CD8-positive, alpha-beta memory T cell (primary cell): Measurements from ENCODE around the gene AMPD2. TPM values are rescaled to one million over a fixed set of nuclear protein-coding genes. Genes with fewer than 3 reads are reported as not detected.
A peak's percentile ranks its signal among the peaks of the same experiment; 100 is the strongest.

Experiments used
- CTCF ChIA-PET: fragments of 350-600 bp; sonication (Branson Sonifier 250); formaldehyde crosslinking; loops from one replicate; lab custom pipeline; 2021; ENCODE audit warnings: antibody characterized with exemption; lab: Charles Lee
- POLR2A ChIA-PET: fragments of 350-600 bp; sonication (Branson Sonifier 250); formaldehyde crosslinking; loops from one replicate; lab custom pipeline; 2021; ENCODE audit warnings: antibody characterized with exemption; lab: Charles Lee
- DNase-seq, 5 donors: peaks; one replicate each; pipeline versions ENCODE4 v3.0.0 to v3.0.0-alpha.2; 2020 to 2022; ENCODE audit warnings: mixed read lengths in 1 of 5
- H3K27ac ChIP-seq: one replicate; pipeline ENCODE4 v1.7.0; 2013; ENCODE audit warnings: low read depth, mild to moderate bottlenecking, low read length, moderate library complexity
- H3K27me3 ChIP-seq: 2 replicates; pipeline ENCODE4 v1.7.0; 2013; ENCODE audit warnings: low read length, mild to moderate bottlenecking; ENCODE audit not compliant: insufficient read depth, poor library complexity, severe bottlenecking
- H3K36me3 ChIP-seq: 2 replicates; pipeline ENCODE4 v1.7.0; 2013; ENCODE audit warnings: mild to moderate bottlenecking, low read length, moderate library complexity; ENCODE audit not compliant: insufficient read depth
- H3K4me1 ChIP-seq: 2 replicates; pipeline ENCODE4 v1.7.0; 2013; ENCODE audit warnings: mild to moderate bottlenecking, low read length, moderate library complexity; ENCODE audit not compliant: insufficient read depth
- H3K4me3 ChIP-seq: 2 replicates; pipeline ENCODE4 v1.7.0; 2013; ENCODE audit warnings: mild to moderate bottlenecking, low read length
- H3K9me3 ChIP-seq: 2 replicates; pipeline ENCODE4 v1.7.0; 2013; ENCODE audit warnings: mild to moderate bottlenecking, low read length
- H3K27ac Mint-ChIP-seq, 8 donors: one replicate each; pipeline ENCODE4 v1.8.0; 2020 to 2021; ENCODE audit warnings: mixed read lengths in 8 of 8, mild to moderate bottlenecking in 6 of 8, inconsistent platforms in 3 of 8, moderate library complexity in 3 of 8
- H3K27me3 Mint-ChIP-seq, 2 donors: one replicate each; pipeline ENCODE4 v1.8.0; 2020 to 2021; ENCODE audit warnings: mixed read lengths in 2 of 2, mild to moderate bottlenecking in 1 of 2, moderate library complexity in 1 of 2
- H3K36me3 Mint-ChIP-seq, 3 donors: one replicate each; pipeline ENCODE4 v1.8.0; 2020 to 2021; ENCODE audit warnings: mixed read lengths in 3 of 3, inconsistent platforms in 1 of 3, mild to moderate bottlenecking in 1 of 3
- H3K4me1 Mint-ChIP-seq, 3 donors: one replicate each; pipeline ENCODE4 v1.8.0; 2020 to 2021; ENCODE audit warnings: mixed read lengths in 3 of 3, inconsistent platforms in 1 of 3, mild to moderate bottlenecking in 1 of 3
- H3K4me3 Mint-ChIP-seq, 7 donors: one replicate each; pipeline ENCODE4 v1.8.0; 2020 to 2021; ENCODE audit warnings: mixed read lengths in 7 of 7, mild to moderate bottlenecking in 6 of 7, moderate library complexity in 4 of 7, inconsistent platforms in 2 of 7
- H3K9me3 Mint-ChIP-seq, 5 donors: one replicate each; pipeline ENCODE4 v1.8.0; 2020 to 2022; ENCODE audit warnings: mixed read lengths in 5 of 5, mild to moderate bottlenecking in 3 of 5, moderate library complexity in 2 of 5, inconsistent platforms in 1 of 5
- polyA plus RNA-seq: library from polyadenylated mRNA; unstranded; fragments of 300-500 nt; fragmentation: Illumina TruSeq; gene quantifications from one replicate; pipeline ENCODE4 v1.2.3, GENCODE V29; 2021
- total RNA-seq, 2 experiments: library from RNA; stranded (reverse); gene quantifications; one replicate each; pipeline ENCODE4 v1.2.3, GENCODE V29; 2021

The AMPD2 gene
- total and polyA plus RNA-seq, 3 experiments from 2014 or later, result 36.0 to 91.1 (median 69.1) TPM

DNA sequence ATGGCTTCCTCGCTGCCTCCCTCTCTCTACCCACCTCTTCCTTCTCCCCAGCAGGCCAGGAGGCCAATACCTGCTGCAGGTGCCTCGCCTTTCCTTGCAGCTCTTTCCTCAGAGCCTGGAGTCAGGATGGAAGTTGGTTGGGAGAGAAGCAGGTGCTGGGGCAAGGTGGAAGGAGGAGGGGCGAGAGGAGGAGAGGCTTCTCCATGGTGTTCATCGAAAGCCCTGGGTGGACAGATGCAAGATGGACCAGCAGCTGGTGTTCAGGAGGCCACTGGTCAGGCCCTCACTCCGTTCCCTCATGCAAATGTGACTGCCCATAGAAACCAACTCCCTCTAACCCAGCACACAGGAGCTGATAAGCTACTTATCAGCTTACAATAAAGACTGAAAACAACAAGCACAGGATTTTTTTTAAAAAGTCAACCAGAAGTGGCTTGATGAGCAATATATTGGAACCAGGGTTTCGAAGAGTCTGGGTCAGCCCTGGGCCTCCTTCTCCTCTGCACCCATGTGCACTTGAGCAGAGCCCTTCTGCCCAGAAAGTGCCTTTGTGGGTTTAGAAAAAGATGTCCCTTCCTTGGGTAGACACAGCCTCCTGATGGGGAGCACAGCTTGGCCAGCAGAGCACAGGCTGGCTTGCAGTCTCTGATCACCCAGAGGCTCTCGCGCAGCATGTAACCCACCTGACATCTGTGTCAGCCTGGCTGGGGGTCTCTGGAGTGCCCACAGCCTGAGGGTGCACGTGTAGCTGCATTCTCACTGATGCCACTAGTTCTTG is 19.6 kb downstream of the AMPD2 start:
- Mint-ChIP-seq H3K36me3 (no peaks in the 10 kb centered on the region), H3K4me1 (peaks cover 10 to 19% (median 15%) of the 10 kb centered on the region in 3 donors), H3K9me3 (no peaks in the 10 kb centered on the region), H3K27ac (no peak overlapping the region), H3K27me3 (peaks cover 3 to 6% of the 10 kb centered on the region in 2 donors), H3K4me3 (no peak overlapping the region)
- peaks cover 13% of the 10 kb centered on the region for H3K4me1 ChIP-seq
- CTCF ChIA-PET, result interaction anchor here (0.6 to 7.6 kb wide), 38 partner anchors 8 to 699 kb away, joined by 3 to 117 read pairs (median 5); partner anchors contain the start of genes AHCYL1, AMIGO1, AMPD2 and GNAI3
- no peaks in the 10 kb centered on the region for H3K27me3 ChIP-seq
- H3K4me3 ChIP-seq, result no peak overlapping the region
- POLR2A ChIA-PET, result interaction anchor here (0.8 to 1.8 kb wide), 3 partner anchors 19 to 91 kb away, joined by 4 to 6 read pairs (median 4); partner anchors contain the start of gene GNAI3
- no peak overlapping the region for H3K27ac ChIP-seq
- DNase-seq, result no peak
- H3K9me3 ChIP-seq, result no peaks in the 10 kb centered on the region
- H3K36me3 ChIP-seq, result no peaks in the 10 kb centered on the region

DNA sequence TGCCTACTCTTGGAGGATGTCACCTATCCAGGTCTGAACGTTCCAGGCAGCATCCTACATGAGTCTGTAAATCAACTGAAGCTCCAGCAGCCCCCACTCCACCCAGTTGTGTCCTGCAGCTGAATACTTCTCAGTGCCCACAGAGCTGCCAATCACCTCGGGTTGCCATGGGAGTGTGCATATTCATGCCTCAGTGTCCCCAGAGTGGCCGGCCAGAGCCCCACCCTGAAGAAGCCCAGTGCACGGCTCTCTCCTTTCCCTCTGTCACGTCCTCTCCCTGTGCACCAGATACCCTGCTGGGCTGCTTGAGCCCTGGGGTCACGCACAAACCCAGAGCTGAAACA is 20.2 kb downstream of the AMPD2 start:
- H3K27me3 ChIP-seq, result no peaks in the 10 kb centered on the region
- no peak overlapping the region for H3K4me3 ChIP-seq
- Mint-ChIP-seq H3K9me3 (no peaks in the 10 kb centered on the region), H3K4me1 (peaks cover 6 to 13% (median 9%) of the 10 kb centered on the region in 3 donors), H3K27me3 (peaks cover 3 to 6% of the 10 kb centered on the region in 2 donors), H3K4me3 (no peak overlapping the region), H3K27ac (peak overlapping the region in 1 of 8 donors; percentile 42), H3K36me3 (no peaks in the 10 kb centered on the region)
- H3K9me3 ChIP-seq, result no peaks in the 10 kb centered on the region
- H3K36me3 ChIP-seq, result no peaks in the 10 kb centered on the region
- POLR2A ChIA-PET, result interaction anchor here (0.8 to 1.8 kb wide), 5 partner anchors 20 to 134 kb away, joined by 3 to 6 read pairs (median 4); partner anchors contain the start of gene GNAI3
- H3K4me1 ChIP-seq, result peaks cover 8% of the 10 kb centered on the region
- peak in 1 of 5 donors; percentile 39 for DNase-seq
- H3K27ac ChIP-seq, result no peak overlapping the region
- CTCF ChIA-PET, result interaction anchor here (0.6 to 7.6 kb wide), 40 partner anchors 9 to 466 kb away, joined by 3 to 117 read pairs (median 5); partner anchors contain the start of genes AHCYL1, AMIGO1, AMPD2 and GNAI3

DNA sequence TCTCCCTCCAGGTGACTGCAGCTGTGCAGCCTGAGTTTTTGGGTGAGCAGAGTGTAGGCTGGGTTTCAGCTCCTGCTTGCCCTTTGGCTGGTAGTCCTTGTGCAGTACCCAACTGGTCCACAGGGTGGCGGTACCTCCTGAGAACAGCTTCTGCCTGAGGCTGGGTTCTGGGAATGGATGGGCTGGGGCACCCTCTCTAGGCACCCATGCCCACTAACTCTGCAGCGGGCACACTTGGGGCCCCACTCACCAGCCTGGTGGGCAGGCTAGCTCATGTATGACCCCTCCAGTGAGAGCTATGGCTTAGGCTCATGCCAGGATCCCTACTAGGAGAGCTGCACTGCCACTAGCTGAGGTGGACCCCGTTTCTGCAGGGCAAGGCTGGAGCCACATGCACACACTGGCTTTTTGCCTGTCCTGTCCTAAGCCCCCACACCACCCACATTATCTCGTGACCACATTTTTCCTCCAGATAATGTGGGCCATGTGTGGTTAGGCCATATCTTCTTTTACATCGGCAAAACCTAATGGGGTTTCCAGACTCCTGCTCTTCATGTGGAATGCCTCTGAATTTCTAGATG is 20.7 kb downstream of the AMPD2 start:
- Histone ChIP-seq H3K27me3 (no peaks in the 10 kb centered on the region), H3K36me3 (no peaks in the 10 kb centered on the region), H3K4me1 (peaks cover 4% of the 10 kb centered on the region), H3K9me3 (no peaks in the 10 kb centered on the region), H3K4me3 (no peak overlapping the region), H3K27ac (no peak overlapping the region)
- DNase-seq, result peak; percentile 70 to 89 (median 82)
- Mint-ChIP-seq H3K4me1 (peaks cover 4 to 12% (median 7%) of the 10 kb centered on the region in 3 donors), H3K9me3 (no peaks in the 10 kb centered on the region), H3K27ac (peak overlapping the region in 2 of 8 donors; percentile 3 to 42), H3K36me3 (no peaks in the 10 kb centered on the region), H3K27me3 (peaks cover 3 to 6% of the 10 kb centered on the region in 2 donors), H3K4me3 (no peak overlapping the region)
- POLR2A ChIA-PET, result interaction anchor here (0.5 to 1.8 kb wide), 5 partner anchors 91 to 213 kb away, joined by 3 to 10 read pairs (median 6); partner anchors contain the start of gene GNAI3
- CTCF ChIA-PET, result interaction anchor here (0.6 to 7.6 kb wide), 37 partner anchors 9 to 465 kb away, joined by 3 to 117 read pairs (median 5); partner anchors contain the start of genes AHCYL1, AMIGO1, AMPD2 and GNAI3

DNA sequence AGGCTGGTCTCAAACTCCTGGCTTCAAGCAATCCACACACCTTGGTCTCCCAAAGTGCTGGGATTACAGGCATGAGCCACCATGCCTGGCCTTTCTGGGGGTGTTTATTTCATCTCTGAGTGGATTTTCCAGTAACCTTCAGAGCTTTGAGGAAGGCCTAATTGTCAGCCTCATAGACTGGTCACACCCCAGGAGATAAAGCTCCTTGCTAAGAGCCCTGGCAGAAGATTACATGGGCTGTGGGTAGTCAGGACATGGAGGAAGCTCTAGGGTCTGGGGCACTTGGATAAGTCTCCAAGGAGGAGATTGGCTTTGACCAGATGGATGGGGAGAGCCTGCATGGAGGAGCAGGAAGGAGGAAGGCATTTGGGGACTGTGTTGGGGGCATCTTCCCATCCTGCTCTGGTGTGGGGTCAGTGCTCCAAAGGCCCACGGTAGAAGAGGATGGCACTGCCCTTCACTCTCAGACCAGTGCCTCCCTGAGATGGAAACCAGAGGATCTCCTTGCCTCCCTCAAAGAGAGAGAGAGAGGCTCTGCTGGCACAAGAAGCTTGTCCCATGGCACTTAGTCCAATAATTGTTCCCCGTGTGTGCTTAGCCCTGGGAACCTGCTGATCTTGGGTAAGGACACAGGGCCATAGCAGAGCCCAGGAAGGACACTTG is 21.6 kb downstream of the AMPD2 start:
- no peaks in the 10 kb centered on the region for H3K9me3 ChIP-seq
- no peak for DNase-seq
- CTCF ChIA-PET, result interaction anchor here (0.9 to 7.6 kb wide), 18 partner anchors 10 to 342 kb away, joined by 3 to 117 read pairs (median 8); partner anchors contain the start of genes AHCYL1, AMPD2, GNAI3 and GNAT2
- H3K4me3 ChIP-seq, result no peak overlapping the region
- H3K36me3 ChIP-seq, result no peaks in the 10 kb centered on the region
- H3K27ac Mint-ChIP-seq, result peak overlapping the region in 1 of 8 donors; percentile 36
- H3K27me3 Mint-ChIP-seq, result peaks cover 3 to 6% of the 10 kb centered on the region in 2 donors
- POLR2A ChIA-PET, result interaction anchor here (0.5 to 1.8 kb wide), 3 partner anchors 92 to 214 kb away, joined by 3 to 10 read pairs (median 4); no protein-coding TSS in a partner anchor
- H3K27me3 ChIP-seq, result no peaks in the 10 kb centered on the region
- no peaks in the 10 kb centered on the region for H3K9me3 Mint-ChIP-seq
- peaks cover 4 to 12% (median 7%) of the 10 kb centered on the region in 3 donors for H3K4me1 Mint-ChIP-seq
- no peak overlapping the region for H3K4me3 Mint-ChIP-seq
- H3K36me3 Mint-ChIP-seq, result no peaks in the 10 kb centered on the region
- no peak overlapping the region for H3K27ac ChIP-seq
- peaks cover 4% of the 10 kb centered on the region for H3K4me1 ChIP-seq

DNA sequence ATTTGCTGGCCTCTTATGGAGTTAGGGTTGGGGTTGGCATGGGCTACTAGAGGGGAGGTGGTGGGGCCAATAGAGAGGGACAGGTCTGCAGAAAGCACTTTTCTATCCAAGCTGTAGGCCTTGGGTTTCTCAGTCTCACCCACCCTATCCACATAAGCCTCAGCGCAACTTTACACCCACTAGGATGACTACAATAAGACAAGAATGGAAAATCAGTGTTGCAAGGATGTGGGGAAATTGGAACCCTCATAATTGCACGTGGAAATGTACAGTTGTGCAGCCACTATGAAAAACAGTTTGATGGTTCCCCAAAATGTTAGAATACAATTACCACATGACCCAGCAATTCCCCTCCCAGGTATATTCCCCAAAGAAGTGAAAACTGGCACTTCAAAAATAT is 22.2 kb downstream of the AMPD2 start:
- Histone ChIP-seq H3K36me3 (no peaks in the 10 kb centered on the region), H3K27me3 (no peaks in the 10 kb centered on the region), H3K4me1 (peaks cover 4% of the 10 kb centered on the region), H3K9me3 (no peaks in the 10 kb centered on the region), H3K4me3 (no peak overlapping the region), H3K27ac (no peak overlapping the region)
- Mint-ChIP-seq H3K9me3 (no peaks in the 10 kb centered on the region), H3K36me3 (no peaks in the 10 kb centered on the region), H3K27ac (peak overlapping the region in 1 of 8 donors; percentile 85), H3K4me3 (no peak overlapping the region), H3K27me3 (peaks cover 1 to 3% of the 10 kb centered on the region in 2 donors), H3K4me1 (peaks cover 4 to 12% (median 7%) of the 10 kb centered on the region in 3 donors)
- DNase-seq, result no peak
- POLR2A ChIA-PET, result interaction anchor here (0.8 kb wide), 1 partner anchor 96 kb away, joined by 3 read pairs; no protein-coding TSS in a partner anchor
- CTCF ChIA-PET, result interaction anchor here (1.0 to 7.6 kb wide), 11 partner anchors 9 to 342 kb away, joined by 3 to 117 read pairs (median 5); partner anchors contain the start of genes AHCYL1, AMPD2, GNAI3 and GNAT2

DNA sequence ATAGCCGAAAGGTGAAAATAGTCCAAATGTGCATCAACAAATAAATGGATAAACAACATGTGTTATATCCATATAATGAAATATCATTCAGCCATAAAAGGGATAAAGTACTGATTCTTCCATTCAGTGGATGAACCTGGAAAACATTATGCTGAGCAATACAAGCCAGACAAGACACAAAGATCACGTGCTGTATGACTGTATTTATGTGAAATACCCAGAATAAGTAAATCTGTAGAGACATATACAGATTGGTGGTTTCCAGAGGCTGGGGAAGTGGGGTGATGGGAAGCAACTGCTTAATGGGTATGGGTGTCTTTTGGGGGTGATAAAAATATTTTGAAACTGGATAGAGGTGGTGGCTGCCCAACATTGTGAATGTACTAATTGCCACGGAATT is 23.0 kb downstream of the AMPD2 start:
- peaks cover 4 to 12% (median 7%) of the 10 kb centered on the region in 3 donors for H3K4me1 Mint-ChIP-seq
- H3K36me3 Mint-ChIP-seq, result no peaks in the 10 kb centered on the region
- no peak overlapping the region for H3K4me3 Mint-ChIP-seq
- Histone ChIP-seq H3K4me3 (no peak overlapping the region), H3K36me3 (no peaks in the 10 kb centered on the region), H3K27me3 (no peaks in the 10 kb centered on the region), H3K4me1 (peaks cover 4% of the 10 kb centered on the region), H3K27ac (no peak overlapping the region), H3K9me3 (no peaks in the 10 kb centered on the region)
- H3K27ac Mint-ChIP-seq, result peak overlapping the region in 1 of 8 donors; percentile 40
- peaks cover 0 to 3% of the 10 kb centered on the region in 2 donors for H3K27me3 Mint-ChIP-seq
- POLR2A ChIA-PET, result interaction anchor here (1.6 kb wide), 1 partner anchor 342 kb away, joined by 3 read pairs; the partner anchor contains the start of gene AHCYL1
- CTCF ChIA-PET, result interaction anchor here (0.7 to 6.1 kb wide), 12 partner anchors 8 to 352 kb away, joined by 3 to 117 read pairs (median 4); partner anchors contain the start of gene AHCYL1
- no peak for DNase-seq
- H3K9me3 Mint-ChIP-seq, result no peaks in the 10 kb centered on the region
